HG03432 (cell line): ENCODE results near the gene AKT3.
"Not testable (repeated sequence)": the region's sequence is repeated elsewhere in the genome, so short reads cannot be mapped to it uniquely, and the experiment has no call there.

Source experiments
- ATAC-seq: cut with Tn5 transposase; IDR thresholded peaks from one replicate; pipeline ENCODE4 v1.9.1; 2021; ENCODE audit warnings: mild to moderate bottlenecking, moderate library complexity; ENCODE audit not compliant: unreplicated experiment

Gene AKT3

GRCh38 chr1:243712941-243713340 lies 137.1 kb downstream of the AKT3 start:
- no peak for ATAC-seq

GRCh38 chr1:243712242-243712641 lies 137.8 kb downstream of the AKT3 start:
- ATAC-seq, result no peak

DNA sequence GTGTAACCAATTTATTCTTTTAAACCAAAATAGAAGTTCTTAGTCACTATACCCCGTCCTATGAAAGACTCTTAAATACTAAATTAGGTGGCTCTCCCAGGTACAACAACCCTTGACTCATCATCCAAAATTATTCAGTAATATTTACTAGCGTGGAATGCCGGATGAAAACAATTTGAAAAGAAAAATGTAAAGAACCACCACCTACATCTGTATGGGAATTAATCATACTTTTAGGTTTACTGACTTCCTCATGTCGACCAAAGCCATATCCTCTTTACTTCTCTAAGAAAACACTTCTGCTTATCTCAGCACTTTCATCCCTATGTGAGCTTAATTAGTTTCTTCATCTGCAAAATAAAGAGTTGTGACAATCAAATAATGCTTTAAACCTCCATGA lies 139.6 kb downstream of the AKT3 start:
- no peak for ATAC-seq

DNA sequence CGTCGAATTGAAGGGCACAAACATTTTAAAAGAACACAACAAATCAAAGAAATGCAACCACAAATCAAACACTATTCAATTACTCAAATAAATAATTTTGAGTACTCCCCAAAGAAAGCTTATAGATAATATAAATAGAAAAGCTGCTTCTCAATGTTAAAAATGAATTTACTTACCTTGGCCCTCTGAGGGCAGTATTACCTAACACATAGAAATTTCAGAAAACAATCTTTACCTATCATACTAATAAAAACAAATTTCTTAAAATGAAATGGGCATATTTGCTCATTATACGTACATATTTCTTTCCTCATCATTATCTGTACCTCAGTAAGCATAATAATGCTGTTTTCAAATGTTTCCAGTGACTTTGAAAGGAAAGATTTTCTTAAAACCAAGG lies 141.8 kb downstream of the AKT3 start:
- no peak for ATAC-seq

GRCh38 chr1:243706563-243706962 lies 143.5 kb downstream of the AKT3 start:
- no peak for ATAC-seq

GRCh38 chr1:243705585-243705984 lies 144.5 kb downstream of the AKT3 start:
- ATAC-seq, result no peak

DNA sequence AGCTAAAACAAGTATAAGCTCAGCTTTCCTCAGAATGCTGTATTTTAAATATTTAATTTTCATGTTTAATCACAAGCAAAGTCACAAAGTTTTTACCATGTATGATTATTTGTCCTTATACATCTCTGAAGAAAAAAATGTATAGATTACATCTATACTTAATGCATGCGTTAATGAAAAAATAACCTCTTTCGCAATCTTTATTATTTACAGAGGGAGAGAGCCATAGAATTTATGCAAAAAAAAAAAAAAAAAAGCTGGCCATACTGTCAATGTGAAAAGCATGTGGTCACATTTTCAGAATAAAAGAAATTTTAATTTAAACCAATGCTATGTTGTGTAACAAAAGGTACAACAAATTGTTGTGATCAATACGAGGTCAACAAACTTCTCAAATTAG lies 148.2 kb downstream of the AKT3 start:
- no peak for ATAC-seq

DNA sequence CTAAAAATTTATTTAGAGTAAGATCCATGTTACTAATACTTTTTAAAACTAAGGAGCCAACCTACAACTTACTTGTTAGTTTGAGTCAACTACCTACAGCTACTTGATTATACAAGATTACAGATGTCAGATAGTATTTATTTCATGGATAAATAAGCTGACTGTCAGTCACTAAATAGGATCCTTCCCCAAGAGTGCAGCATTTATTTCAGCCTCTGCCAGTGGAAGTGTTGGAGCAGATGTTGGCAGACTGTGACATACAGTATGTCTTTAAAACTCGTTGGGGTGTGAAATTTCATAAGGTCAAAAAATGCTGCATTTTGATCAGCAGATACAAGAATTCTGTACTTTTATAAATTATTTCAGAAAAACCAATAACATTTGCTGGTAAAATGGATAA lies 156.2 kb downstream of the AKT3 start:
- no peak for ATAC-seq

- no peak for ATAC-seq
Observed at GRCh38 chr1:243686159-243686558, 163.9 kb downstream of the AKT3 start.

- ATAC-seq, result no peak
Observed at GRCh38 chr1:243680860-243681259, 169.2 kb downstream of the AKT3 start.

DNA sequence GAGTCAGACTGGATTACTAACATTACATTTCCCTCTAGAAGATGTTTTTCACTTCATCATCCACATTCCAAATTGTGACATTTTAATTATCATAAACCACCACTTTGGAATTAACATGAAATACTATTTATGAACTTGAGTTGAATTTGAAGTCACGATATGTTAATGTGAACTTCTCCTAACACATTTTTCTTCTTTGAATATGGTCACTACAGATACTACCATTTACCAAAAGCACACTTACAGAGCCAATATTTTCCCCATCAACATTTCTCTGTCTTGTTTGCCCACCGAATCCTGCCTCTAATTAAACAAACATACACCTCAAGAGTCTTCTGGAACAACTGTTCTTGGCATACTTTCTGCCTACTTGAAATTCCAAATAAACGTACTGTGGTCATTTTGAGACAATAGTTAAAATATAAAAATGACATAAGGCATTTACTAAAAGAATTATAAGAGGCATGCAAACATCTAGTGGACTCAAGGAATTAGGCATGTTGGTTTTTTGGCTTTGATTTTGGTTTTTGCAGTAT lies 177.4 kb downstream of the AKT3 start:
- ATAC-seq, result no peak

GRCh38 chr1:243667591-243667990 lies 182.5 kb downstream of the AKT3 start:
- ATAC-seq, result peak; percentile 87

GRCh38 chr1:243667133-243667532 lies 182.9 kb downstream of the AKT3 start:
- peak; percentile 29 for ATAC-seq

DNA sequence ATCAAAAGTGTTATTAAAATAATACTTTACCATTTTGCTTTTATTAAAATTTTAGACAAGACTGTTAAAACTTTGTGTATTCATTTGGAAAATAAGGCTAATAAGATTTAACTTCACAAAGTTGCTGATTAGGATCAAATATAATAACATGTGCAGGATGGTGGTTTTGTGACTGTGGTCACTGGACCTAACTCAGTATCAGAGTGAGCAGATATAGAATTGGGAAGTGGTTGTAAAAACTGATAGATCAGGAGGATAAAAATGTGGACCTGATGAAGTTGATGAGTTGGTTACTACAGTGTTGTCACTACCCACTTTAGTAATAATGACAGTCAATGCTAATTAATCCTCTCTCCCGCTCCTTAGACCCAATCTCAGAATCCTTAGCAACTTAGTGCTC lies 186.4 kb downstream of the AKT3 start:
- ATAC-seq, result no peak

- ATAC-seq, result not testable (repeated sequence)
Observed at GRCh38 chr1:243662169-243662568, 187.9 kb downstream of the AKT3 start.

DNA sequence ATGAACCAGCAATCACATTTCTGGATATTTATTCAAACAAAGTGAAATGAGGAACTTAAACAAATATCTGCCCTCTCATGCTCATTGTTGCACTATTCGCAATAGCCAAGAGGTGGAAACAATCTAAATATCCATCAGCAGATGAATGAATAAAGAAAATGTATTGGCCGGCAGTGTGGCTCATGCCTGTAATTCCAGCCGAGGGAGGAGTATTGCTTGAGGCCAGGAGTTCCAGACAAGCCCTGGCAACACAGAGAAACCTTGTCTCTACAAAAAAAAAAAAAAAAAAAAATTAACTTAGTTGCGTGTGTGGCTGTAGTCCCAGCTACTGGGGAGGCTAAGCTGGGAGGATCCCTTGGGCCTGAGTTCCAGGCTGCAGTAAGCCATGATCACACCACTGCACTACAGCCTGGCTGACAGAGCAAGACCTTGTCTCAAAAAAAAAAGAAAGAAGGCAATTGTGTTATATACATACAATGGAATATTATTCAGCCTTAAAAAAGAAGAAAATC lies 191.4 kb downstream of the AKT3 start:
- no peak for ATAC-seq

DNA sequence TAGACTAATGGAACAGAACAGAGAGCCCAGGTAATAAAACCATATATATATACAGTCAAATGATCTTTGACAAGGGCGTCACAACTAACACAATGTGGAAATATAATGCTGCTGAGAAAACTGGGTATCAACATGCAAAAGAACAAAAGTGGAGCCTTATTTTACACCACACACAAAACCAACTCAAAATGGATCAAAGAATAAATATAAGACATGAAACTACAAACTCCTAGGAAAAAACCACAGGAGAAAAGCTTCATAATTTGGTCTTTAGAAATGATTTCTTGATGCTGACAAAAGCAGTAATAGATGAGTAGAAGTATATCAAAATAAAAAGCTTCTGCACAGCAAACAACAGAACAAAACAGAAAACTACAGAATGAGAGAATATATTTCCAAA lies 192.2 kb downstream of the AKT3 start:
- no peak for ATAC-seq

- ATAC-seq, result not testable (repeated sequence)
Observed at GRCh38 chr1:243649530-243649929, 200.5 kb downstream of the AKT3 start.

- no peak for ATAC-seq
Observed at GRCh38 chr1:243646841-243647240, 203.2 kb downstream of the AKT3 start.

DNA sequence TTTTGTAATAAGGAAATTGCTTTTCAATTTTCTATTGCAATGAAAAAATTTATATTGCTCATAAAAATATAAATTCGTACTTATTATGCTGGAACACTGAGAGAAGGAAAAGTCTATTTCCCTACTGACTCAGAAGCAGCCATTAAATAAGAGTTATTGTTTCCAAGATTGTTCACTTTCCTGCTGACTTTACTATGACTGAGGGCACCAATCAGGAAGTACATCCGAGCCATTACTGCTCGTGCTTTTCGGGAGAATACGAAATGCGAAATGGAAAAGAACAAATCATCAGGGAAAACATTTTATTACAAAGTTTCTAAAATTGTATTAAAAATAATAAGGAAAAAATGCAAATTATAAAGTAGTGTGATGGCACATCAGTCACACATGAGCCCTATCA lies 204.8 kb downstream of the AKT3 start:
- ATAC-seq, result no peak

- ATAC-seq, result no peak
Observed at GRCh38 chr1:243642936-243643335, 207.1 kb downstream of the AKT3 start.

- ATAC-seq, result no peak
Observed at GRCh38 chr1:243639027-243639658, 210.9 kb downstream of the AKT3 start.

DNA sequence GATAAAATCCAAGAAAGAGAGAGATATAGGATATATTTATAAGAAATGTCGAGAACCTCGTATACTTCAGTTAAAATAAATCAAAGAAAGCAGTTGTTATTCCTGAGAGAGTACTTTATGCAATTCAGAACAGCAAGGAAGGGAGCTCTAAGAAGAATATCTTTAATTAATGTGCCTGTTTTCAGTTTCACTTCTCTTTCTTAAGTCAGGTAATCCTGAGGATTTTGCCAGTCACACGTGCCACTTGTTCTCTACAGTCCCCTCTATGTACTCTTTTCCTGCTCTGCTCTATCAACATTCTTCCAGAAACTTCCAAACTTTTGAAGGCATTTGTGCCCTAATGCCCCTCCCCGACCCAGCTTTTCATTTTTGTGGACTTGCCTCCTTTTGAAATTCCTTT lies 211.9 kb downstream of the AKT3 start:
- no peak for ATAC-seq
